Stimulated activated memory B cell treated with anti-CD40 and anti-IgM and Interleukin-4, amounts not matched to agents 10 μg/mL and 1 μg/mL and 100 μg/mL, for 72 hours (primary cell): Measurements from ENCODE around the gene EPHB4.

Experiments
- ATAC-seq: fragments of 150-1000 bp; cut with Tn5 transposase; 2 replicates; pipeline ENCODE4 v1.10.0; 2021
- H3K27ac Mint-ChIP-seq: one replicate; pipeline ENCODE4 v1.8.0; 2022; ENCODE audit warnings: mild to moderate bottlenecking, mixed read lengths
- H3K27me3 Mint-ChIP-seq: one replicate; pipeline ENCODE4 v1.8.0; 2022; ENCODE audit warnings: mixed read lengths
- H3K36me3 Mint-ChIP-seq: one replicate; pipeline ENCODE4 v1.8.0; 2022; ENCODE audit warnings: mixed read lengths
- H3K4me1 Mint-ChIP-seq: one replicate; pipeline ENCODE4 v1.8.0; 2022; ENCODE audit warnings: mixed read lengths
- H3K4me3 Mint-ChIP-seq: one replicate; pipeline ENCODE4 v1.8.0; 2022; ENCODE audit warnings: mild to moderate bottlenecking, moderate library complexity, mixed read lengths
- H3K9me3 Mint-ChIP-seq: one replicate; pipeline ENCODE4 v1.8.0; 2022; ENCODE audit warnings: mixed read lengths

EPHB4 gene

DNA sequence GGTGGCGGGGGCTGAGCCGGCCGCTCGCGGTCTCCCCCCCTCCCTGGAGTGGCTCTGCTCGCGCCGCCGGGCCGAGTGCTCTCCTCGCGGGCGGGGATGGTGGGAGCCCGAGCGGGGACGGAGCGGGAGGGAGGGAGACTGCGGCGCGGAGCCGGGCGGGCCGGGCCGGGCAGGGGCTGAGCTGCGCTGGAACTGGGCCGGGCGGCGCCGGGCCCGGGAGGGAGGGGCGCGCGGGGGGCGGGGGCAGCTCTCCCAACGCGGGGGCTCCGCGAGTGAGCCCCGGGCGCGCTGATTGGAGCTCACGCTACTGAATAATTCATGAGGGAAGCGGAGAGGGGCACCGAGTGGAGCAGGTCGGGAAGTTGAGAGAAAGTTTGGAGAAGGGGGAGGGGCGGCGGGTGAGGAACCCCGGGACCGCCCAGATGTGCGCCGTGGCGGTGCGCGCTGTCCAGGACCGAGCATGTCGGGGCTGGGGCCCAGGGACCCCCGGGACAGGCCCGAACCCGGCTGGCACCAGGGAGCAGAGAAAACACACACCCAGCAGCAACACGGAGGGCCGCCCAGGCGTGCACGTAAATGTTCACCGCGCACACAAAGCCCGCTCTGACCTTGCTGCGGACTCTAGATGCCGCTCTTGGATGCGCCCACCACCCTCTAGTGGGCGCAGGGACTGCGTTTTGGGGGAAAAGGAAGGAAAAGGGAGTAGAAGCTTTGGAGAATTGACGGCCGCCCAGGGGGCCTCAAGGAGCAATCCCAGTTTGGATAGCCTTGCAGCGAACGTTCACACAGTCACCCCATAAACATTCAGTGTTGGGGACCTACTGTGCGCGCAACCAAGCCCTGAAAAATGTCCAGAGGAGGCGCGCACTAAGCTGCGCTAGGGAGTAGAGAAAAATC, at the start of gene EPHB4:
Gene EPHB4, minus strand, starts transcription at position 194 of the 897 bp plus-strand sequence. CDS start 493 bp downstream, outside the sequence.
- Mint-ChIP-seq H3K9me3 (no peaks in the 10 kb centered on the region), H3K4me1 (peaks cover 24% of the 10 kb centered on the region), H3K36me3 (no peaks in the 10 kb centered on the region), H3K27me3 (peaks cover 69% of the 10 kb centered on the region), H3K4me3 (peak within 1 kb of the TSS; percentile 68), H3K27ac (no peak within 1 kb of the TSS)
- ATAC-seq: peak; percentile 50

GRCh38 chr7:100875356-100875751, 48.0 kb upstream of the EPHB4 start:
- Mint-ChIP-seq H3K9me3 (no peaks in the 10 kb centered on the region), H3K27ac (peak overlapping the region; percentile 97), H3K27me3 (no peaks in the 10 kb centered on the region), H3K4me3 (peak overlapping the region; percentile 96), H3K4me1 (peaks cover 49% of the 10 kb centered on the region), H3K36me3 (peaks cover 64% of the 10 kb centered on the region)
- ATAC-seq: peak; percentile 70

- peak within 1 kb of the TSS; percentile 96 for H3K4me3 Mint-ChIP-seq
- peak; percentile 97 for ATAC-seq
- H3K4me1 Mint-ChIP-seq: peaks cover 44% of the 10 kb centered on the region
These were observed 47.4 kb upstream of the EPHB4 start, which contains the start of gene SRRT for GRCh38 chr7:100874577-100875355. Gene SRRT, plus strand, starts transcription at chr7:100875103. Its CDS starts 488 bp downstream, at chr7:100875591.

DNA sequence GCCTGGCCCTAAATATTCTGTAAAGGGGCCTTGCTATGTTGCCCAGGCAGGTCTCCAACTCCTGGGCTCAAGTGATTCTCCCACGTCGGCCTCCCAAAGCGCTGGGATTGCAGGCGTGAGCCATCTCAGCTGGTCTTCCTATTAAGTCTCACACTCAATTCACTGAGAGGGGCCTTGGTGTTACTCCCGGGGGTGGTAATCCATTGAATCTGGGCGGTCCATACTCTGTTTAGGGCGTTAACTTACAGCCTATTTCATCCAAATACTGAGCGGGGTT, 46.9 kb upstream of the EPHB4 start:
- Mint-ChIP-seq H3K4me1 (peaks cover 39% of the 10 kb centered on the region), H3K27me3 (no peaks in the 10 kb centered on the region), H3K9me3 (no peaks in the 10 kb centered on the region), H3K36me3 (peaks cover 56% of the 10 kb centered on the region), H3K27ac (peak overlapping the region; percentile 97), H3K4me3 (peak overlapping the region; percentile 96)
- ATAC-seq: no peak

More at GRCh38 chr7:100874577-100875355, 47.4 kb upstream of the EPHB4 start, which contains the start of gene SRRT:
- H3K36me3 Mint-ChIP-seq: peaks cover 60% of the 10 kb centered on the region
- peak within 1 kb of the TSS; percentile 97 for H3K27ac Mint-ChIP-seq
- no peaks in the 10 kb centered on the region for H3K9me3 Mint-ChIP-seq
- no peaks in the 10 kb centered on the region for H3K27me3 Mint-ChIP-seq

DNA sequence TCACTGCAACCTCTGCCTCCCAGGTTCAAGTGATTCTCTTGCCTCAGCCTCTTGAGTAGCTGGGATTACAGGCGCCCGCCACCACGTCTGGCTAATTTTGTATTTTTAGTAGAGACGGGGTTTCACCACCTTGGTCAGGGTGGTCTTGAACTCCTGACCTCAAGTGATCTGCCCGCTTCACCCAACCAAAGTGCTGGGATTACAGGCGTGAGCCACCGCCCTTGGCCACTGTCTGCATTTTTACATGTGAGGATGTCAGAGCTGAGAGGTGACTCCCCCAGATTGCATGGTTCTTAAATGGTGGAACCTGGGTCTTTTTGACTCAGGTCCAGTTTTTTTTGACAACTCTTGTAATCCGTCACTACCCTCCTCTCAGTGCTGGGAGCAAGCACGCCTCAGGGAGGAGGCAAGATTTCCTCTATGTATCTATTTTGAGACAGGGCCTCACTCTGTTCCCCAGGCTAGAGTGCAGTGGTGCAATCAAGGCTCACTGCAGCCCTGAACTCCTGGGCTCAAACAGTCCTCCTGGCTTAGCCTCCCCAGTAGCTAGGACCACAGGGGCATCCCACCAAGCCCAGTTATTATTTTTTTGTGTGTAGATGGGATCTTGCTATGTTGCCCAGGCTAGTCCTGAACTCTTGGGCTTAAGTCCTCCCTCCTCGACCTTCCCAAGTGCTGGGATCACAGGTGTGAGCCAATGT, 46.4 kb upstream of the EPHB4 start:
- Mint-ChIP-seq H3K27me3 (no peaks in the 10 kb centered on the region), H3K9me3 (no peaks in the 10 kb centered on the region), H3K4me1 (peaks cover 37% of the 10 kb centered on the region), H3K36me3 (peaks cover 52% of the 10 kb centered on the region), H3K4me3 (peak overlapping the region; percentile 96), H3K27ac (peak overlapping the region; percentile 97)
- no peak for ATAC-seq

- Mint-ChIP-seq H3K27me3 (no peaks in the 10 kb centered on the region), H3K9me3 (no peaks in the 10 kb centered on the region), H3K27ac (peak overlapping the region; percentile 96), H3K4me1 (peaks cover 26% of the 10 kb centered on the region), H3K36me3 (peaks cover 38% of the 10 kb centered on the region), H3K4me3 (peak overlapping the region; percentile 87)
- peak; percentile 31 for ATAC-seq
These were observed 40.6 kb upstream of the EPHB4 start for GRCh38 chr7:100867776-100868485.

DNA sequence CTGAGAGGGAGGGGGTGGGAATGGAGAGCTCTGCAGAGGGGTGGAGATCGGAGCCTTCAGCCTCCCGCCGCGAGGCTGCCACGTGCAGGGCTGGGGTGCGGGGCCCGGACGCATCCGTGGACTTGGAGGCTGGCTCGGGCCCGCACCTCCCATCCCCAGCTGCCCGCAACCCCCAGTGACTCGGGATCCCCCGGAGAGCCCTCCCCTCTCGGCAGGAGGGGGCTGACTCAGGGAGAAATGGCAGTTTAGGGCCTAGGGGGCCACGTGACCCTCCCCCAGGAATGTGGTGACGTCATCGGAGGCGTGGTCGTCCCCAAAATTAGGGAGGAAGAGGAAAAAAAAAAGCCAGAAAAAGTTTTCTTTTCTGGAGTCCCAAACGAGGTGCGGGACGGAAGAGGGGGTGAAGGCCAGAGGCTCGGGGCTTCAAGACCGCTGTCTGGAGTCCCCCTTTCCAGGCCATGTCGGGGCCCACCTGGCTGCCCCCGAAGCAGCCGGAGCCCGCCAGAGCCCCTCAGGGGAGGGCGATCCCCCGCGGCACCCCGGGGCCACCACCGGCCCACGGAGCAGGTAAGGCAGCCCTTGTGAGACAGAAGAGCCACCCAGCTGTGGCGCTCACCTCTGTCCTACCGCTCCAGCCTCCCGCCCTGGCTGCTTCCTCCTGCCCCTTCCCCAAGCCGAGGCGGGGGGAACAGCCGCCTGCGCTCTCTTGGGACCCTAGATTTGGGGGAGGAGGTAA, 39.9 kb upstream of the EPHB4 start, which contains the start of gene TRIP6:
Gene TRIP6, plus strand, starts transcription at position 348 of the 736 bp plus-strand sequence. Its CDS starts 111 bp downstream, at position 459.
- Mint-ChIP-seq H3K36me3 (peaks cover 40% of the 10 kb centered on the region), H3K4me3 (peak within 1 kb of the TSS; percentile 87), H3K27ac (peak within 1 kb of the TSS; percentile 96), H3K27me3 (no peaks in the 10 kb centered on the region), H3K9me3 (no peaks in the 10 kb centered on the region), H3K4me1 (peaks cover 26% of the 10 kb centered on the region)
- ATAC-seq: peak; percentile 65

- Mint-ChIP-seq H3K27me3 (no peaks in the 10 kb centered on the region), H3K9me3 (no peaks in the 10 kb centered on the region), H3K4me1 (peaks cover 26% of the 10 kb centered on the region), H3K4me3 (peak overlapping the region; percentile 87), H3K36me3 (peaks cover 40% of the 10 kb centered on the region), H3K27ac (peak overlapping the region; percentile 96)
- no peak for ATAC-seq
These were observed 39.4 kb upstream of the EPHB4 start for GRCh38 chr7:100866729-100867039.

- peaks cover 26% of the 10 kb centered on the region for H3K4me1 Mint-ChIP-seq
- H3K9me3 Mint-ChIP-seq: no peaks in the 10 kb centered on the region
- peak; percentile 40 for ATAC-seq
- peak overlapping the region; percentile 96 for H3K27ac Mint-ChIP-seq
- H3K4me3 Mint-ChIP-seq: peak overlapping the region; percentile 87
- peaks cover 37% of the 10 kb centered on the region for H3K36me3 Mint-ChIP-seq
- H3K27me3 Mint-ChIP-seq: no peaks in the 10 kb centered on the region
These were observed 38.8 kb upstream of the EPHB4 start for GRCh38 chr7:100865938-100866728.

DNA sequence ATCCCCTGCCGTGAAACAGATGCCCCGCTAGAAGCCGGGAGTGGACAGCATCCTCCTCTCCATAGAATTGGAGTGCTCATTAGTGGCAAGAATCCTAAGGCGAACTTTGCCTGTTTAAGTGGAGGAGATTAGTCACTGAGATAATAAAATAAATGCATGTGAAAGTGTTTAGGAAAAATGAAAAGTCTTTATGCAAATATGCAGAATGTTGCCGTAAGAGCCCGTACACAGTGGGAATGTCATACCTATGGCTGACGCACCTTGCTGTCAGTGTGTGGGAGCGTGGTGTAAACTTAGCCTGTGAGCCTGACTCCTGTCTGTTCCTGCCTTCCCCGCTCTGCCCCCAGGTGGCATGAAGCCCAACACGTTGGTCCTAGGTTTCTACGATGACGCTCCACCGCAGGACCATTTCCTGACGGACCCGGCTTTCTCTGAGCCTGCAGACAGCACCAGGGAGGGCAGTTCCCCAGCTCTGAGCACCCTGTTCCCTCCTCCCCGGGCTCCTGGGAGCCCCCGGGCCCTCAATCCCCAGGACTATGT, 38.1 kb upstream of the EPHB4 start:
- Mint-ChIP-seq H3K4me3 (no peak overlapping the region), H3K4me1 (peaks cover 26% of the 10 kb centered on the region), H3K27ac (no peak overlapping the region), H3K9me3 (no peaks in the 10 kb centered on the region), H3K27me3 (no peaks in the 10 kb centered on the region), H3K36me3 (peaks cover 39% of the 10 kb centered on the region)
- no peak for ATAC-seq

GRCh38 chr7:100864263-100864845, 37.0 kb upstream of the EPHB4 start:
- peaks cover 26% of the 10 kb centered on the region for H3K4me1 Mint-ChIP-seq
- no peak overlapping the region for H3K27ac Mint-ChIP-seq
- no peak overlapping the region for H3K4me3 Mint-ChIP-seq
- H3K36me3 Mint-ChIP-seq: peaks cover 46% of the 10 kb centered on the region
- H3K27me3 Mint-ChIP-seq: no peaks in the 10 kb centered on the region
- H3K9me3 Mint-ChIP-seq: no peaks in the 10 kb centered on the region
- ATAC-seq: no peak

- H3K9me3 Mint-ChIP-seq: no peaks in the 10 kb centered on the region
- peaks cover 22% of the 10 kb centered on the region for H3K4me1 Mint-ChIP-seq
- no peaks in the 10 kb centered on the region for H3K27me3 Mint-ChIP-seq
- ATAC-seq: no peak
- H3K36me3 Mint-ChIP-seq: peaks cover 55% of the 10 kb centered on the region
- no peak overlapping the region for H3K27ac Mint-ChIP-seq
- no peak overlapping the region for H3K4me3 Mint-ChIP-seq
These were observed 36.2 kb upstream of the EPHB4 start for GRCh38 chr7:100863406-100863950.

DNA sequence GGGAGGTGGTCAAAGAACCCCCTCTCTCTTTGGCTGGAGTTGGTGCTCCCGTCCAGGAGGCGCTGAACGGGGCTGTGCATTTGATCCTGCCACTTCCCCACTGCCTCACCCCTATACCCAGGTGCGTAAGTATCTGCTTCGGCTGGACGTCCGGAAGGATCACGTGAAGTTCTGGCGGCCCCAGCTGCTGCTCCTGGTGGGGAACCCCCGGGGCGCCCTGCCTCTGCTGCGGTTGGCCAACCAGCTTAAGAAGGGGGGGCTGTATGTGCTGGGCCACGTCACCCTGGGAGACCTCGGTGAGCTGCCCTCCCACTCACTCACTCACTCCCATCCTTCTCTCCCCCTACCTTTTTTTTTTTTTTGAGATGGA, 34.3 kb upstream of the EPHB4 start:
- Mint-ChIP-seq H3K27ac (no peak overlapping the region), H3K9me3 (no peaks in the 10 kb centered on the region), H3K4me1 (peaks cover 3% of the 10 kb centered on the region), H3K4me3 (no peak overlapping the region), H3K27me3 (no peaks in the 10 kb centered on the region), H3K36me3 (peaks cover 64% of the 10 kb centered on the region)
- ATAC-seq: no peak
